ENCODE results near the gene RBM17. TPM values are rescaled to one million over a fixed set of nuclear protein-coding genes. Genes with fewer than 3 reads are reported as not detected.
A peak's percentile ranks its signal among the peaks of the same experiment; 100 is the strongest.
"Not testable (repeated sequence)": the region's sequence is repeated elsewhere in the genome, so short reads cannot be mapped to it uniquely, and the experiment has no call there.

The RBM17 gene
- total and polyA plus RNA-seq, 5 experiments from 2014 or later: 57.4 to 130 (median 84.9) TPM

GRCh38 chr10:6153845-6154244, 65.0 kb downstream of the RBM17 start:
- Mint-ChIP-seq H3K4me3 (no peak overlapping the region), H3K27ac (peak overlapping the region in 2 of 10 donors; percentile 53 to 73), H3K27me3 (no peaks in the 10 kb centered on the region), H3K36me3 (peaks cover 0 to 6% (median 0%) of the 10 kb centered on the region in 3 donors), H3K9me3 (no peaks in the 10 kb centered on the region), H3K4me1 (peaks cover 22 to 44% (median 36%) of the 10 kb centered on the region in 4 donors)
- ATAC-seq (no peak), DNase-seq (no peak)
- POLR2A ChIA-PET: interaction anchor here (0.9 to 6.1 kb wide), 2 partner anchors 9 to 10 kb away, joined by 3 to 54 read pairs; no protein-coding TSS in a partner anchor

- DNase-seq (no peak), ATAC-seq (no peak)
- Mint-ChIP-seq H3K4me1 (peaks cover 23 to 39% (median 31%) of the 10 kb centered on the region in 4 donors), H3K36me3 (peaks cover 0 to 6% (median 0%) of the 10 kb centered on the region in 3 donors), H3K4me3 (no peak overlapping the region), H3K9me3 (no peaks in the 10 kb centered on the region), H3K27me3 (no peaks in the 10 kb centered on the region), H3K27ac (peak overlapping the region in 2 of 10 donors; percentile 15 to 34)
- POLR2A ChIA-PET: interaction anchor here (0.6 to 1.0 kb wide), 2 partner anchors 9 to 252 kb away, joined by 3 to 5 read pairs; no protein-coding TSS in a partner anchor
These were observed 65.7 kb downstream of the RBM17 start for GRCh38 chr10:6154566-6154965.

GRCh38 chr10:6158276-6158675, 69.4 kb downstream of the RBM17 start:
- DNase-seq (no peak), ATAC-seq (no peak)
- POLR2A ChIA-PET: interaction anchor here (0.7 to 1.5 kb wide), 2 partner anchors 8 to 39 kb away, joined by 3 to 4 read pairs; no protein-coding TSS in a partner anchor
- Mint-ChIP-seq H3K27ac (peak overlapping the region in 2 of 10 donors; percentile 9 to 21), H3K9me3 (no peaks in the 10 kb centered on the region), H3K27me3 (no peaks in the 10 kb centered on the region), H3K4me3 (no peak overlapping the region), H3K4me1 (peaks cover 14 to 23% (median 16%) of the 10 kb centered on the region in 4 donors), H3K36me3 (peaks cover 0 to 6% (median 0%) of the 10 kb centered on the region in 3 donors)

DNA sequence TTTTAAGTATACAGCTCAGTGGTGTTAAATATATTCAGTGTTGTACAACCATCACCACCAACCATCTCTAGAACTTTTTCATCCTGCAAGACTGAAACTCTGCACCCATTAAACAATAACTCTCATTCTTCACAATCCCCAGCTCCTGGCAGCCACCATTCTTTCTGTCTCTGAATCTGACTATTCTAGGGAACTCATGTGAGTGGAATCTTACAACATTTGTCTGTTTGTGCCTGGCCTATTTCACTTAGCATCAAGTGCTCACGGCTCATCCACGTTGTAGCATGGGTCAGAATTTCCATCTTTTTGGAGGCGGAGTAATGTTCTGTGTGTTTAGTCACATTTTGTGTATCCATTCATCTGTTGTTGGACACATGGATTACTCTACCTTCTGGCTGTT, 73.1 kb downstream of the RBM17 start:
- no peaks in the 10 kb centered on the region for H3K9me3 Mint-ChIP-seq
- POLR2A ChIA-PET: interaction anchor here (0.7 to 2.9 kb wide), 5 partner anchors 11 to 113 kb away, joined by 3 to 65 read pairs (median 11); partner anchors contain the start of gene PFKFB3
- peaks cover 0 to 18% (median 0%) of the 10 kb centered on the region in 3 donors for H3K36me3 Mint-ChIP-seq
- H3K27me3 Mint-ChIP-seq: no peaks in the 10 kb centered on the region
- no peak for ATAC-seq
- peak overlapping the region in 3 of 10 donors; percentile 20 to 76 (median 39) for H3K4me3 Mint-ChIP-seq
- peaks cover 23 to 41% (median 37%) of the 10 kb centered on the region in 4 donors for H3K4me1 Mint-ChIP-seq
- no peak for DNase-seq
- peak overlapping the region in 7 of 10 donors; percentile 16 to 99 (median 80) for H3K27ac Mint-ChIP-seq

- Mint-ChIP-seq H3K4me3 (peak overlapping the region; percentile 59 to 94 (median 76)), H3K4me1 (peaks cover 28 to 50% (median 45%) of the 10 kb centered on the region in 4 donors), H3K9me3 (no peaks in the 10 kb centered on the region), H3K36me3 (peaks cover 0 to 26% (median 0%) of the 10 kb centered on the region in 3 donors), H3K27me3 (no peaks in the 10 kb centered on the region), H3K27ac (peak overlapping the region; percentile 70 to 99 (median 90))
- DNase-seq (no peak), ATAC-seq (no peak)
- POLR2A ChIA-PET: interaction anchor here (0.8 to 2.9 kb wide), 16 partner anchors 8 to 247 kb away, joined by 3 to 65 read pairs (median 6); partner anchors contain the start of gene PFKFB3
These were observed 73.9 kb downstream of the RBM17 start for GRCh38 chr10:6162589-6163356.

GRCh38 chr10:6163364-6164270, 74.8 kb downstream of the RBM17 start:
- peaks cover 0 to 29% (median 0%) of the 10 kb centered on the region in 3 donors for H3K36me3 Mint-ChIP-seq
- H3K27ac Mint-ChIP-seq: peak overlapping the region; percentile 93 to 99 (median 97)
- ATAC-seq (peak; percentile 85 to 93), DNase-seq (peak; percentile 85 to 94 (median 92))
- no peaks in the 10 kb centered on the region for H3K27me3 Mint-ChIP-seq
- peak overlapping the region; percentile 87 to 94 (median 92) for H3K4me3 Mint-ChIP-seq
- peaks cover 30 to 56% (median 50%) of the 10 kb centered on the region in 4 donors for H3K4me1 Mint-ChIP-seq
- no peaks in the 10 kb centered on the region for H3K9me3 Mint-ChIP-seq
- POLR2A ChIA-PET: interaction anchor here (0.8 to 2.9 kb wide), 18 partner anchors 9 to 246 kb away, joined by 3 to 65 read pairs (median 5); partner anchors contain the start of gene PFKFB3

GRCh38 chr10:6164271-6165095, 75.6 kb downstream of the RBM17 start:
- POLR2A ChIA-PET: interaction anchor here (1.0 to 2.9 kb wide), 12 partner anchors 8 to 239 kb away, joined by 4 to 65 read pairs (median 12); partner anchors contain the start of gene PFKFB3
- no peaks in the 10 kb centered on the region for H3K27me3 Mint-ChIP-seq
- no peaks in the 10 kb centered on the region for H3K9me3 Mint-ChIP-seq
- DNase-seq: peak in 2 of 10 donors; percentile 33 to 40
- peaks cover 0 to 29% (median 0%) of the 10 kb centered on the region in 3 donors for H3K36me3 Mint-ChIP-seq
- peaks cover 32 to 63% (median 58%) of the 10 kb centered on the region in 4 donors for H3K4me1 Mint-ChIP-seq
- ATAC-seq: peak; percentile 1 to 4
- H3K4me3 Mint-ChIP-seq: peak overlapping the region; percentile 87 to 94 (median 92)
- peak overlapping the region; percentile 93 to 99 (median 97) for H3K27ac Mint-ChIP-seq

- Mint-ChIP-seq H3K4me3 (peak overlapping the region; percentile 87 to 94 (median 92)), H3K27ac (peak overlapping the region; percentile 93 to 99 (median 97)), H3K9me3 (no peaks in the 10 kb centered on the region), H3K36me3 (peaks cover 0 to 29% (median 0%) of the 10 kb centered on the region in 3 donors), H3K27me3 (no peaks in the 10 kb centered on the region), H3K4me1 (peaks cover 35 to 71% (median 66%) of the 10 kb centered on the region in 4 donors)
- ATAC-seq (no peak), DNase-seq (no peak)
- POLR2A ChIA-PET: interaction anchor here (0.6 to 1.3 kb wide), 2 partner anchors 37 to 546 kb away, joined by 3 to 7 read pairs; partner anchors contain the start of gene PFKFB3
These were observed 76.4 kb downstream of the RBM17 start for GRCh38 chr10:6165221-6165725.

DNA sequence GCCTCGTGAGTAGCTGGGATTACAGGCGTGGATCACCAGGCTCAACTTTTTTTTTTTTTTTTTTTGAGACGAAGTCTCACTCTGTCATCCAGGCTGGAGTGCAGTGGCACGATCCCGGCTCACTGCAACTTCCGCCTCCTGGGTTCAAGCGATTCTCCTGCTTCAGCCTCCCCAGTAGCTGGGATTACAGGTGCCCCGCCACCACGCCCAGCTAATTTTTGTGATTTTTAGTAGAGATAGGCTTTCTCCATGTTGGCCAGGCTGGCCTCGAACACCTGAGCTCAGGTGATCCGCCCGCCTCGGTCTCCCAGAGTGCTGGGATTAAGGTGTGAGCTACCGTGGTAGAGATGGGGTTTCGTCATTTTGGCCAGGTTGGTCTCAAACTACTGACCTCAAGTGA, 77.1 kb downstream of the RBM17 start:
- not testable (repeated sequence) for ATAC-seq, H3K9me3 Mint-ChIP-seq, H3K27me3 Mint-ChIP-seq, DNase-seq
- Mint-ChIP-seq H3K27ac (peak overlapping the region; percentile 49 to 99 (median 97)), H3K4me1 (peaks cover 39 to 76% (median 72%) of the 10 kb centered on the region in 4 donors), H3K36me3 (peaks cover 0 to 29% (median 0%) of the 10 kb centered on the region in 3 donors), H3K4me3 (peak overlapping the region in 4 of 10 donors; percentile 2 to 94 (median 56))
- POLR2A ChIA-PET: interaction anchor here (0.6 to 1.3 kb wide), 3 partner anchors 18 to 545 kb away, joined by 3 to 7 read pairs (median 3); partner anchors contain the start of gene PFKFB3
